HL-60/S4 (cell line): Measurements from ENCODE around the gene DUSP16.

Source experiments
- in situ Hi-C: fragments of 300-500 bp; cut with MboI; formaldehyde crosslinking; loops from 2 replicates; pipeline ENCODE4 v1.14.3; 2022; ENCODE audit warnings: low sequenced_read_pairs

The DUSP16 gene

GRCh38 chr12:12446786-12447185 lies 115.9 kb downstream of the DUSP16 start:
- in situ Hi-C loops: no loop called here

- in situ Hi-C loops: no loop called here
Observed at GRCh38 chr12:12445882-12446181, 116.8 kb downstream of the DUSP16 start.

DNA sequence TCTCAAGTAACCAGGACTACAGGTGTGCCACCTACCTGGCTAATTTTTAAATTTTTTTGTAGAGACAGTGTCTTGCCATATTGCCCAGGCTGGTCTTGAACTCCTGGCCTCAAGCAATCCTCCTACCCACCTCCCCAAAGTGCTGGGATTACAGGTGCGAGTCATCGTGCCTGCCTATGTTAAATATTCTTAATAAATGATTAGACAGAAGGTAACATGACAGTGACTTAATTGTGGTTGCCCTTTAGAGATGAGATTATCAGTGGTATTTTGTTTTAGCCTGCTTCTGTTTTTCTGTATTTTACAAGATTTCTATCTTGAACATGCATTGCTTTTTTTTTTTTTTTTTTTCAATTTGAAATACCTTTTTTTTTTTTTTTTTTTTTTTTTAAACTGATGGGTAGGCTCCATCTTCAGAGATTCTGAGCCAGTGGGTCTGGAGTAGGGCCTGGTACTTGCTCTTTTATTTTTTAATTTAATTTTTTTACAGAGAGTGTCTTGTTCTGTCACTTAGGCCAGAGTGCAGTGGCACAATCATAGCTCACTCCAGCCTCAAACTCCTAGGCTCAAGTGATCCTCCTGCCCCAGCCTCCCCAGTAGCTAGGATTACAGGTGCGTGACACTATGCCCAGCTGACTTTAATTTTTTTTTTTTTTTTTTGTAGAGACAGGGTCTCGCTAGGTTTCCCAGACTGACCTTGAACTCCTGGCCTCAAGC lies 117.3 kb downstream of the DUSP16 start:
- in situ Hi-C loops: no loop called here

DNA sequence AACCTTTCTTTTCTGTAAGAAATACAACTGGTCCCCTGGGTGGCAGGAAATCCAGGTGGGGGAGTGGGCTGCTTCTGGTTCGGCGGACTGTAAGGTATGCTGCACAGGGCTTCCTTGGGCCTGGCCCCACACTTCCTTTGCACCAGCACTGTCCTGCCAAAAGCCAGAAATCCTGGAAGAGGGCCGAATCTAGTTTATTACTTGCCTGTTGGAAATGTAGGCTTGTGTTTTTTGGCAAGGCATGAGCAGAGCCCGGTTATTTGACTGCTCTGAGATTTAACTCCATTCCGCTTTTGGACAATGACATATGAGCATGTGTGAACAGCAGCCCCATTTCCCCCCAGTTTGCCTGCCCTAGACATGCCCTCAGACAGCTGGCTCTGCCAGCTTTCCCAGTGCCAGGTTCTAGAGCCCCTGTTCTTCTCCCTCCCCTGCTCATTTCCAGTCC lies 119.2 kb downstream of the DUSP16 start:
- in situ Hi-C loops: no loop called here

DNA sequence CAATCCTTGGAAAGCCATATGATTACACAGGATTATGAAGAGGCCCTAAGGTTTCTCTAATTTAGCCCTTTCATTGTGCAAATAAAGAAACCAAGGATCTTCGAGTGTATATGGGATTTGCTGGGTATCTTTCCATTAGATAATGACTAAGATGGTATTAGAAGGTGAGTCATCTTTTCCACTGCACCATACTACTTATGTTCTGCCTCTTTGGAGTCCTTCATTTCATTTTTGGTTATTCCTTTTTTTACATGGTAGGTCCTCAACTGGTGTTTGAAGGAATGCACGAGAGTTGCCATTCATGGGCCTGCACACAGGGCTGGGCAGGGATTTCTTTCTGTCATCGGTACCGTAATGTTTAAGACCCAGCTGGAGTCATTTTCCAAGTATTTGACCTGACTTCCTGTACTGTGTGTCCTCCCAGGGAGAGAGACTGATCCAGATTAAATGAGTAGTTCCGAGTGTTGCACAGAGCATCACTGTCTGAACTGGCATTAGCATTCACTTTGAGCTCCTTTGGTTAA lies 120.1 kb downstream of the DUSP16 start:
- in situ Hi-C loops: no loop called here

- in situ Hi-C loops: no loop called here
Observed at GRCh38 chr12:12441843-12442461, 120.7 kb downstream of the DUSP16 start.

DNA sequence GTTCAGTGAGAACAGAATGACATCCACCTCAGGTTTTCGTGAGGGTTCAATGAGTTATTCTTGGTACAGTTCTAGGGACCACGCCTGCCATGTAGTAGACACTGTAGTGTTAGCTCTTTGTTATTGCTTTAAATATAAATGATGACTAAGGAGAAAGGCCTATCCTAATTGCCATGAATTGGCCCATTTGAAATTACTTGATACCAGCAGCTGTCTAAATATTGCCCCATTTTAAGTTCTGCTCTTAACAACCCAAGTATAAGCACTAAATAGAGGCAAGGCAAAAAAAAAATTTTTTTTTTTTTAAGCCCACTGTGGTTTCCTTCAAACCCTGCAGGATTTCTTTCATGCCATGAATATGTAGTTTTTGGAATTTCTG lies 121.2 kb downstream of the DUSP16 start:
- in situ Hi-C loops: no loop called here

DNA sequence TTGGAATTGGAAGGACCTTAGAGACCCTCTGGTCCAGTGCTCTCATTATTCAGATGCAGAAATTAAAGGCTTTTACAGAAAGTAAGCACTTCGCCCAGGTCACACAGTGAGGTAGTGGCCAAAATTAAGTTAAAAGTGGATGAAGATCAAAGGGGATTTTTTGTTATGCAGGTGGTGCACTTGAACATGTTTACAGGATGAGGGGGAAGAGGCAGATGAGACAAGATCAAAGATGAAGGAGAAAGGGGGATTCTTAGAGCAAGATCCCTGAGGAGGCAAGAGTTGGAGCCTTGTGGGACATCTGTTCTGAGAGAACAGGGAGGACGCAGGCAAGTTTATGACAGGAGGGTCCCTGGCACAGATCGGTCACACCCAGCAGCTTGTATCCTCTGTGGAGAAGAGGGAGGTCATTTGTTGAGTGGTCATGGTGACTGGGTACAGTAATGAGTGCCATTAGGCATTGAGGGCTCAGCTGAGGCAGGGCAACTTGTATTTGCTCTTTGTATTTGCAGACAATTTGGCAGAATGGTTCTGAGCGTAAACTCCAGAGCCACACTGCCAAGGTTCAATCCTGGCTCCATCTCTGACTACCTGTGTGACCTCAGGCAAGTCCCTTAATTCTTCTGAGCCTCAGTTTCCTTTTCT lies 121.8 kb downstream of the DUSP16 start:
- in situ Hi-C loops: no loop called here

DNA sequence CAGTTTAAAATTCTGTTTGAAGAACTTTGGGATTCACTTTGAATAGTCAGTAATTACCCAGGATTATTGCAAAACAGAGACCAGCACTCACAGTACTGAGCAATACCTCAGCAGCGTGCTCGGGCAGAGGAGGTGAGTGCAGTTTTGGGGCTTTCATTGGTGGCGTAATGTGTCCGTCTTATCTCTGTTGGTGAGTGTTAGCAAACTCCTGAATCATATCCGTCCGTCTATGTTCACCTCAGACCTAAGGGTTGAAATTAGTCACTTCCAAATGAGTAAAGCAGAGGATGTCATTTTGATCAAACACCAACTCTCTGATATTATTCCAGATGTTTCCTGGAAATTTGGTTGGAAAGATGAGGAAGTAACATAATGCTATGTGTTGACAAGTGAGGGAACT lies 123.0 kb downstream of the DUSP16 start:
- in situ Hi-C loops: no loop called here

DNA sequence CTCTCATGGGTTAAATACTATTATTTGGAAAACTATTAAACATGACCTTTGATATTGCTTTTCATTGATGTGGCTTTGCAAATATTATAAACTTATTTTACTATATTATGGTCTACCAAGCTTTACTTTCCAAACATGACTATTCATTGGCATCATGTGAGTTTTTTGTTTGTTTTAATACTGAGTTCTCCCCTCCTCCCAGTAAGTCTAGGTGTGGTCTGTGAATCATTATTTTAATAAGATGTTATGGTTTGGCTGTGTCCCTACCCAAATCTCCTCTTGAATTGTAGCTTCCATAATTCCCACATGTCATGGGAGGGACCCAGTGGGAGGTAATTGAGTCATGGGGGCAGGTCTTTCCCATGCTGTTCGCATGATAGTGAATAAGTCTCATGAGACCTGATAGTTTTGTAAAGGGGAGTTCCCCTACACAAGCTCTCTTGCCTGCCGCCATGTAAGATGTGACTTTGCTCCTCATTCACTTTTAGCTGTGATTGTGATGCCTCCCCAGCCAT lies 125.8 kb downstream of the DUSP16 start:
- in situ Hi-C loops: no loop called here

- in situ Hi-C loops: no loop called here
Observed at GRCh38 chr12:12433203-12433731, 129.4 kb downstream of the DUSP16 start.

GRCh38 chr12:12432364-12432763 lies 130.3 kb downstream of the DUSP16 start:
- in situ Hi-C loops: no loop called here

DNA sequence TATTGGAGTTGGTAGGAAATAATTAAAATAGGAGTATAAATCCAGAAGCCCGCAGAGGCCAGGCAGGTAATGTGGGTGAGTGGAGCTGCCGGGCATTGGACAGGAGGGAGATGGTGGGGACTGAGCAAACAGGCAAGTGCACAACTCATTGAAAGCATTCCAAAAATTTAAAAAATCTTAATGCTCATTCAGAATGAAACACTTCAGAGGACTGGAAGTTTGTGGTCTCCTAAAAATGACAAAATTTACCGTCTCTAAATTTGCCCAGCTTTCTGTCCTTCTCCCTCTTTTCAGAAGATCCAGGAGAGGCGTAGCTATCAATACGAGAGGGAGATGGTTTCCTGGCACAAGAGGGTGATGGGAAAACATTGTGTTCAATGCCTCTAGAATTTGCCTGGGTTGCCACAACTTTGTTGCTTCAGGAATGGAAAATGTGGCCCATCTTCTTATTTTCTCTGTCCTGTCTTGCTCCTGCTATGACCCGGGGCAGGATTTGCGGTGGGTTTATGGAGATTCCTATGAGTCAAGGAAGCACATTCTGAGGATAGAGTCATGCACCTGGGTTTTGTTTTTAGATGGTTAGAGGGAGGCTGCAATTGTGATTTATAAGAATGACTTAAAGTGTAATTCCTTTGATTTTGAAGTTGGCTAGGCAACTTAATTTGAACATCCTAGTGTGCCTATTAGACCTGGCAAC lies 133.6 kb downstream of the DUSP16 start:
- in situ Hi-C loops: no loop called here

DNA sequence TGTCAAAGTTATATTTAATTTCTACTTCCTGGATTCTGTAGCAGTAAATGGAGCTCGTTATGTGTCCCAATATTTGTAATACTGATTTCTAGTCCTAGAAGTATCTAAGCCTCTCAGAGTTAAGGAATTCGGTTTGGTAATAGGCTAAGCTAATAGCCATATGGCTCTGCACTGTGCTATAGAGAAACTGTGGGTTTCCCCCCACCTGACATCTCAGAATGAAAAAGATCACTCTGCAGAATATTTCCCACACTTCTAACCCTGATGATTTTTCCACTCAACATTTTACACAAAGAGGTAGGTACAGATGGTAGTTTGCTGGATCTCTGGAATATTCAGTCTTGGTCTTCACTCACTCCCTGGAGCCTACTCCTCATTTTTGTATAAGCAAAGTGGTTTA lies 134.6 kb downstream of the DUSP16 start:
- in situ Hi-C loops: no loop called here

- in situ Hi-C loops: no loop called here
Observed at GRCh38 chr12:12427568-12427967, 135.1 kb downstream of the DUSP16 start.

- in situ Hi-C loops: no loop called here
Observed at GRCh38 chr12:12425616-12426015, 137.0 kb downstream of the DUSP16 start.

DNA sequence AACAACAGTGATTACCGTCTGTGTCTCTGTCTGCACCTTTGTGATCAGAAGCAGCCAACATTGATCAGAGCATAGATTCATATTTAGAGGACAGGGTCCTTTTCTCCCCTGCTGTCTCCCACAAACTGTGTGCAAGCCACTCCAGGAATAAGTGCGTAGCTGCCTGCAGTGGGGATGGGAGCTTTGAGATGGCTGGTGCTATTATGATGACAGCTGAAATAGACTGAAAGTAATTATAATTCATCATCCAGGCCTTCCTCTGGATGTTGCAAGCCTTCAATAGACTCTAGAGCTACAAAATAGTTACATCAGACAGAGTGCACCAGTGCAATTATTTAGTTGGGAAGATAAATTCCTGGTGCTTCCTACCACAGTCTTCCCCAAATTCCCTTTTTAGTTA lies 137.7 kb downstream of the DUSP16 start:
- in situ Hi-C loops: no loop called here
